Neural progenitor cell (in vitro differentiated cells): ENCODE results near the gene IRF5.

ENCODE experiments used
- EZH2 ChIP-seq: fragments of 200-600 bp; sonication (generic); IDR thresholded peaks from 2 replicates; pipeline ENCODE4 v1.6.1; 2017; ENCODE audit warnings: antibody characterized with exemption, mild to moderate bottlenecking, moderate library complexity
- EZH2phosphoT487 ChIP-seq: fragments of 200-600 bp; sonication (generic); IDR thresholded peaks from 2 replicates; pipeline ENCODE4 v1.6.1; 2017; ENCODE audit warnings: antibody characterized with exemption
- TF ChIP-seq, protein P1 (sequence below): fragments of 200-600 bp; sonication (generic); IDR thresholded peaks from 2 replicates; pipeline ENCODE4 v1.5.1; 2017; ENCODE audit warnings: antibody characterized with exemption, mild to moderate bottlenecking

DNA sequence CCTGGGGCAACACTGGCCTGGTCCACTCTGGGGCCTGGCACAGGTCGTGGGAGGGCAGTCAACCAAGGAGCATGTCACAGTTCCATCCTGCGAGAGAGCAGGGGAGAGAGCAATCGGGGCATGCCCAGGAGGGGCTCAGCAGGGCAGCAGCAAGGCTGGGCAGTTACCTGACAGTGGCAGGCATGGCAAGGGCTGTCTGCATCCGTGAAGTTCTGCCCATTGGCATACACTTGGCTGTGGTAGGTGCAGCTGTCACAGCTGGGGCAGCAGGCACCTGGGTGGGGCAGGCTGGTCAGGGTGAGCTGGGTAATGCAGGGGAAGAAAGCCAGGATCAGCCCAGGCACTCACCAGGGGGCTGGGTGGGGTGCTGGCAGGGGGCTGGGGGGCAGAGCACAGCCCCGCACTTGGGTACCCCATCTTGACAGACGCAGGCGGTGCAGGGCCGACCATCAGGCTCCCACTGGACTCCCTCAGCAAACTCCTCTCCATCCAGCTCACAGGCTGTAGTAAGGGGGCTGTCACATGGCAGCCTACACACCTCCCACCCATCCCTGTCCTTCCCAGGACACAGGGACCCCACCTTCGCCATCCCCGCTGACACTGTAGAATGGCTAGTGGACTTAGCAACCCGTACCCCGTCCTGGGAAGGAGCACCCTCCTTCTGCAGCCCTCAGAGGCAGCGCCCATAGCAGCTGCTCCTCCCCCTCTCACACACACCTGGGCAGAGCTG is 45.0 kb upstream of the IRF5 start:
- TF ChIP-seq EZH2 (no peak), EZH2phosphoT487 (no peak)
- TF ChIP-seq, protein P1, sequence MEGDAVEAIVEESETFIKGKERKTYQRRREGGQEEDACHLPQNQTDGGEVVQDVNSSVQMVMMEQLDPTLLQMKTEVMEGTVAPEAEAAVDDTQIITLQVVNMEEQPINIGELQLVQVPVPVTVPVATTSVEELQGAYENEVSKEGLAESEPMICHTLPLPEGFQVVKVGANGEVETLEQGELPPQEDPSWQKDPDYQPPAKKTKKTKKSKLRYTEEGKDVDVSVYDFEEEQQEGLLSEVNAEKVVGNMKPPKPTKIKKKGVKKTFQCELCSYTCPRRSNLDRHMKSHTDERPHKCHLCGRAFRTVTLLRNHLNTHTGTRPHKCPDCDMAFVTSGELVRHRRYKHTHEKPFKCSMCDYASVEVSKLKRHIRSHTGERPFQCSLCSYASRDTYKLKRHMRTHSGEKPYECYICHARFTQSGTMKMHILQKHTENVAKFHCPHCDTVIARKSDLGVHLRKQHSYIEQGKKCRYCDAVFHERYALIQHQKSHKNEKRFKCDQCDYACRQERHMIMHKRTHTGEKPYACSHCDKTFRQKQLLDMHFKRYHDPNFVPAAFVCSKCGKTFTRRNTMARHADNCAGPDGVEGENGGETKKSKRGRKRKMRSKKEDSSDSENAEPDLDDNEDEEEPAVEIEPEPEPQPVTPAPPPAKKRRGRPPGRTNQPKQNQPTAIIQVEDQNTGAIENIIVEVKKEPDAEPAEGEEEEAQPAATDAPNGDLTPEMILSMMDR, result no peak
